ENCODE data around the gene CABLES1. TPM values are rescaled to one million over a fixed set of nuclear protein-coding genes. Genes with fewer than 3 reads are reported as not detected.

Gene CABLES1
- total RNA-seq, 2 donors from 2014 or later = 2.7 to 5.8 TPM

Other genes starting within 250 kb of the CABLES1 start
- 10 to 100 TPM; 37.5 to 69.1 TPM for gene RBBP8, start 202.2 kb upstream of the CABLES1 start, total RNA-seq